Embryonic facial prominence (tissue), 1 donor: Measurements from ENCODE around the gene ANKRD53.

Source experiments
- DNase-seq: peaks from one replicate; pipeline ENCODE4 v3.0.0-alpha.2; 2016; ENCODE audit errors: extremely low spot score

Gene ANKRD53

DNA sequence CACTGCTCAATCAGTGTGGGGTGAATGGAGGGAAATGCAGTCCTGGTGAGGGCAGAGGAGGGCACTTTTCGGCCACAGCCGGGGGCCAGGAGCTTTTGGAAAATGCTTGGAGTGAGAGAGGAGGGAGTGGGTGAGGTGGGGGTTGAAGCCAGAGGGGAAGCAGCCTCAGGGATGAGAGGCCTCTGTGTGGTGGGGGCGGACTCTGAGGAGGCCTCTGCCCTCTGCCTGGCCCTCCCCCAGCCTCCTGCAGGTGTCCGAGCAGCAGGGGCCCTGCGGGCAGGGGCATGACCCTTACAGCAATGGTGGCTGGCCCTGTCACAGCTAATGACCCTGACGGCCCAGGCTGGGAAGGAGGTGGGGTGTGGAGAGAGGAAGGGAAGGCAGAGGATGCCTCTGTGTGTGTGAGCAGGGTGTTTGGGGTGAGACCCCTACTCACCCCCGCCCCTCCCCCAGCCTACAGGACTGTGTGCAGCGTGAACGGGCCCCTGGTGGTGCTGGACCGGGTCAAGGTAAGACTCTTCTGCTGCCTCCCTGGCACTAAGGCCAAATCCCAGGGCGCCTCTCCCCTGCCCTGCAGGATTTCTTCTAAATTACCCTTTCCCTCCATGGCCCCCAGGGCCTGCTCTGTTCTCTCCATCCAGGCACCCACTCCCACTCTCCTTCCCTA lies 35.1 kb upstream of the ANKRD53 start:
- no peak for DNase-seq

DNA sequence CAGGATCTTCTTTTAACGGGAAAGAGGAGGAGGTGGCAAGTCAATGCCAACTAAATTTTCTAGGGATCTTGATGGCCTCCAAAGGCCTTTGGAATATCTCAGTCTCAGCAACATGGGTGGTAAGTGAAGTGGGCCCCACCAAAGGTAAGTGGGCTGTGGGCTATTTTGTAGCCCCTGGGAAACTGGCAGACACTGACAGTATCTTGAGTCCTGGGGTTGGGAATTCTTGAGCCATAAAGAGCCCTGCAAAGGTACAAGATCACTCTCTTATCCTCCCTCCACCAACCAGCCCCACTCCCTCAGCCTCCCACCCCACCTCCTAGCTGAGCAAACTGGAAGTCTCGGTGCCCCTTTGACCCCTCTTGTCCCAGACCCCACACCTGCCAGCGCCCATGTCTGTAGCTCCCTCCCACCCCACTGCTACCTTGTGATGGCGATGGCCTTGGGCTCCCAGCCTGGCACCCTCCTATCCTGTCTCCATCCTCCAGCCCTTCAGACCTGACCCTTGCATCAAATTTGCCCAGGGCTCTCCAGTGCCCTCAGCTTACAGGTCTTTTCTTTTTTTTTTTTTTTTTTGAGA lies 34.2 kb upstream of the ANKRD53 start:
- no peak for DNase-seq

DNA sequence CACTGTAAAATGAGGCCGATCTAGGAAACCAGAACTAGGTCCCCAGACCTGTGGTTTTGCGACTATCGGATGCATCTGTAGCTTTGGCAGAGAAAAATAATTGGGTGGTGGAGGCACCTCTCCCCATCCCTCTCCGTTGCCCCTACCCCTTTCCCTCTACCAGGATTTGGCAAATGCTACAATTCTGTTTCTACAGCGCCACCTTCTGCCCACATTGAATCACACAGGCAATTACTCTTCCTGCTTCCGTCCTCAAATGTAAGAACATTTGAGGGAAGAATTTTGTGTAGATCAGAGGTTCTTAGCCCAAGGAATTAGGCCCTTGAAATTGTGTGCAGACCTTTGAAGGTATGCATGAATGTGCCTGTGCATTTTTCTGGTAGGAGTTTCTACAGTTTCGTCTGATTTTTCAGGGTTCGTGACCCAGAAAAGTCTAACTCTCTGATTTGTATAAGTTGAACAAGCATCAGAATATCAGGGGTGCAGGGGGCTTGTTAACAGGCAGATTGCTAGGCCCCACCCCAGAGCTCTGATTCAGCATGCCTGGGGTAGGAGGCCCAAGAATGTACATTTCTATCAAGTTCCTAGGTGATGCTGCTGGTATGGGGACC lies 31.5 kb upstream of the ANKRD53 start:
- DNase-seq, result no peak

DNA sequence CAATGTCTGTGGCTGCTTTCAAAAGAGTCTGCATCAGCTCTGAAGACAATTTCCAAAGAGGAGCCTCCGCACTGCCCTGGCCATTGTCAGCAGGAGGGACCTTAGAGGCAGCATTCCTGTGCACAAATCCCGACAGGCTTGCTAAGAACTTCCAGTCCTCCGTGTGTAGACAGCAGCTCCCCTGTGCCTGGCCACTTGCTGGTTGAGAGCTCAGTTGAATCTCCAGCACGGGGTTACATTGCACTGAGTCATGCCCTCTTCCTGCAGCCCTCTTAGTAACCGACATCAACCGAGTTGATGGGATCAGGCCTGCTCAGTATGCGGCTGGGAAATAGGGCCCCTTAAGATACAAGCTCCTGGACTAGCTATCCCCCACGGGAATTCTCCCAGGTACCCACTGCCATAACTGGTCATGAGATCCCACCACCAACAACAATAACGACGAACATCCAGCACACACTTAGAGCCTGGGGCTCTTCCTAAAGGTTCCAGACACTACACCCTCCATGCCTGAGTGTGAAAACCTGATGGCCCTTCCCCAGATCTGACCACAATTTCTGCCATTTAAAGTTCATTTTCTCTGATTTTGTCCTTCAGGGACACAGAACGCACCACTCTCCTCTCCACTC lies 30.8 kb upstream of the ANKRD53 start:
- no peak for DNase-seq

DNA sequence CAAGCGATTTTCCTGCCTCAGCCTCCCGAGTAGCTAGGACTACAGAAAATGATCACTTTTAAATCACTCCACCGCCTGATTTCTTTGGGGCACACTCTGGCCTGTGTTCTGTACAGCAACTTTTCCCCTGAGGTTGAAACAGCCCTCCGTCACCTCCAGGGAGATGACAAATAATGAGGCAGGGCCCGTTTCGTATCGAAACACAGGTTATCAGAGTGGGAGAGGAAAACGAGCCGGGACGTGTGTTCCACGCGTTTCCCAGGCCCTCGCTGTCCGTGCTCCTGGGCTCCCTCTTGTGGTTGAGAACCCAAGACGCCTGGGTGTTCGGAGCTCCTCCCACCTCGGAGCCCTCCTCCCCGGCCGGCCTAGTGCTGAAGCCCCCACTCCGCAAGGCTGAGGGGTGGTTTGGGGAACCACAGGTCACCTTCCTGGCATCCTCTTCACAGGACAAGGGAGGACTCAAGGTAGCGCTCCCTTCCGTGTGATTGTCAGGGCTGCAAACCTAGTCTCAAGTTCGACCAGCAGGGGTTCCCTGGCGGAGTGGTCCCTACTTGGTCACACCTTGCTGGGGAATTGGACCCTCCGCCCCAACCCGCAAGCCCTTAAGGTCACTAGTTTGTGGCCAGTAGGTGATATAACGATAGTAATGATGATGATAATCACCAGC lies 30.0 kb upstream of the ANKRD53 start:
- DNase-seq, result peak; percentile 19

DNA sequence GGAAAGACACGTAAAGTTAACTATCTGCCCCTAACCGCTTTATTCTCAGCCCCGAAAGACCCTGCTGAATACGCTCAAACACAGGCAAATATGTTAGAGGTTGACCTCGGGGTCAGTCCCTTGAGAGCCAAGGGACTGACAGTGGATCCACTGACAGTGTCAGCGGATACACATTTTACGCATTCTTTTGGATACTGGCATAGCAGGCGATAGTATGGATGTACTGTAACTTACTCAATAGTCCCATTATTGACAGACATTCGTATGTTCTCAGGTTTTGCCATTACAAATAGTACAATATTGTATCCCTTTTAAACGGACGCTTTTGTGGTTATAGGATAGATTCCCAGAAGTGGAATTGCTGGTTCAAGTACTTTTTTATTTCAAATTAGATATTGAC lies 29.3 kb upstream of the ANKRD53 start:
- DNase-seq, result no peak

DNA sequence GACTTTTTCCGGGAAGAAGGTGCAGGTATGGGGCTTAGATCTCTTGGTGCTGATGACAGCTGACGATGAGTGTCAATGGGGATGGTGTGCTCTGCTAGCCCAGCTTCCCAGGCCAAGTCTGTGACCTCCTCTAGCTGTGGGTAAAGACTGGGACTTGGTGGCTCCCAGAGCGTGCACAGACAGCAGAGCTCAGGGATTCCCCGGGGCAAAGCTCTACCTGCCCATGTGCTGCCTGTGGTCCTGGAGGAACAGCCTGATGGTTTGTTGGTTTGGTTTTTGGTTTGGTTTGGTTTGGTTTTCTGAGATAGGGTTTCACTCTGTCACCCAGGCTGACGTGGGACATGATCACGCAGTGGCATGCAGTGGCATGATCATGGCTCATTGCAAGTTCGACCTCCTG lies 23.5 kb upstream of the ANKRD53 start:
- no peak for DNase-seq

DNA sequence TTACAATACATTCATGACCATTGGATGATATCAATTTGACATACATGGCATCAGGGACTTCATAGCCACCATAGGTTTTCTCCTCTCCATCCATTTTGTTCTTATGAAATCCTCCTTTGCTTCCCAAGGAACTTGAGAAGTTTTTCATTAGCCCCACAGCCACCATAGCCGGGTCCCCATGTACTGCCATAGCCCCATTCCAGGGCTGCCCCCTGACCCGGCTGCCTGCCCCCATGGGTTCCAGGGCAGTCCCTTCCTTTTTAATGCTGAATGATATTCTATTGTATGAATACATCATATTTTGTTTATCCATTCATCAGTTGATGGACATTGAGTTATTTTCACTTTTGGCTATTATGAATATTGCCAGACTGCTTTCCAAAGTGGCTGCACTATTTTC lies 22.3 kb upstream of the ANKRD53 start:
- no peak for DNase-seq

DNA sequence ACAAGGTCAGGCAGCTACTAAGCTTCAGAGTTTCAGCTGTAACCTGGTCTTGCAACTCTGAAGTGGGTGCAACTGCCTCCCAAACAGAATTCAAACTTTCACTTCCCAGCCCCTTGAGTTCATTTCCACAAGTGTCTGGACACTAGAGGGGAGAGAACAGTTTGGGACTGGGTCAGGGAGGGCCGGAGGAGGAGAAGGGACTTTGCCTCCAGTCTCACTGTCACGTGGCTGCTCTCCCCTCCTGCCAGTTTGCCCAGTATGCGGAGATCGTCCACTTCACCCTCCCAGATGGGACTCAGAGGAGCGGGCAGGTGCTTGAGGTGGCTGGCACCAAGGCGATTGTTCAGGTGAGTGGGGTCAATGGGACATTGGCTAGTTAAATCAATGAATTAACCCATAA lies 20.6 kb upstream of the ANKRD53 start:
- no peak for DNase-seq

DNA sequence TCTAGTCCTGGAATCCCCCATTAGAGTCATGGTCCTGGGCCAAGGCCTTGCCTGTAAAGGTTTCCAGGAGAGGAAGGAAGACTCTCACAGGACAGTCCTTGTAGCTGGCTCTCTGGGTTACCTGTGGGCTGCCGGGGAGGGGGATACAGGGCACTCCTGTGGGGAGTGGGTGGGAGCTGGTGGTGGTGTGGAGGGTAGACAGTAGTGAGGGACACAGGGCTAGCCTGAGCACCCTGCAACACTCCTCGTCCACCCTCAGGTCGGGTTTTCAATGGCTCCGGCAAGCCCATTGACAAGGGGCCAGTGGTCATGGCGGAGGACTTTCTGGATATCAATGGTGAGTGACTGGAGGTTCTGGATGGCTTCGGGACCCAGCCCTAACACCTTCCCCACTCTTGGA lies 19.7 kb upstream of the ANKRD53 start:
- no peak for DNase-seq

DNA sequence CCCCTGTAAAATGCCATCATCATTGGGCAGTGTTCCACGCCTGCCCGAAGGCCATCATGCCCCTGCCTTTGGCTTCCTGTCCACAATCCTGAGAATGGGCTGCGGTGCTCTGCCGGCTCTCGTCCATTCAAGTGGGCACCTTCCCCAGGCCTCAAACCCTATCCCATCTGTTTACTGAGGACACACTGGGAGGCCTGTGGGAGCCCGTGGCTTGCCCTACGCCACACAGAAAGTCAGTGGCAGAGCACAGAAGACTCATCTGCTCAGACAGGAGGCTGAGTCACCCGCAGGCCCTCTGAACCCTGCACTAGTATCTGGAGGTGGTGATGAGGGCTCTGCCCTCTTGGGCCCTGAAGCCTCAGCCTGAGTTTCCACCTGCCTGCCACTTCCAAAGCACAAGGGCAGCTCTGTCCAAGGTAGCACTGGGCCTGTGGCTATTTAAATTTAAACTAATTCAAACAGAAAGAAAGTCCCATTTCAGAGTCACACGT lies 19.1 kb upstream of the ANKRD53 start:
- DNase-seq, result no peak

DNA sequence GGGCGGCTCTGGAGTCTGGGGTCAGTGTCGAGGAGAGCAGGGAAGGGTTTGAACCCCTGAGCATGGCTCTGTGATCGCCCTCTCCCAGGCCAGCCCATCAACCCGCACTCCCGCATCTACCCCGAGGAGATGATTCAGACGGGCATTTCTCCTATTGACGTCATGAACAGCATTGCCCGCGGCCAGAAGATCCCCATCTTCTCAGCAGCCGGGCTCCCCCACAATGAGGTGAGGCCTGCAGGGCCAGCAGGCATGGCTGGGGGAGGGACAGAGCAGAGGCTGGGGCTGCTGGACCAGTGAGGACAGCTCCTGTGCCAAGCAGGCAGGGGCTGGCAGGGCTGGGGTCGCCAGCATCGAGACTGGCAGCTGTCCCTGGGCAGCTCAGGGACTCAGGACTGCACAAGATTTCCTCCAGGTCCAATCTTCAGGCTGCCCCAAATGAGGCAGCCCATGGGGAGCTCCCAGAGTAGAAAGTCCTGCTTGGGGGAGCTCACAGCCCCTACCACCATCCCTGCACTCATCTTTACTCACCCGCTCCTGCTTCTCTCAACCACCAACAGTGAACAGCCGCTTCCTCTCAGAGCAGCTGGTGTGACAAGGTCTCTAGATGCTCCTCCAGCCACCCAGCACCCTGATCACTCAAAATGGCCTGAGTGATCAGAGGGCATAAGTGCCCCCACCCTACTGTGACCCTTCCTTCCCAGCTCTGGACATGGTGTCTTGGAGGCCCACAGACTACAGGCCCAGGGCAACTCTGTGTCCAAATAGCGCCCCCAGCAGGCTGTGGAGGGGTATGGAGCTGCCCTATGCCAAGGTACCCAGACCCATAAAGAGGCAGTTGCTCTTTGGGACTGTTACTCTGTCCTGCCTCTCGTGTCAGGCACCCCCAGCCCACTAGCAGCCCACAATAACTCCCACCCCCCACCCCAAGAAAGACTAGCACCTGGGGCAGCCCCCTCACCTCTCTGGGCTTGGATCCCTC lies 18.3 kb upstream of the ANKRD53 start:
- no peak for DNase-seq

DNA sequence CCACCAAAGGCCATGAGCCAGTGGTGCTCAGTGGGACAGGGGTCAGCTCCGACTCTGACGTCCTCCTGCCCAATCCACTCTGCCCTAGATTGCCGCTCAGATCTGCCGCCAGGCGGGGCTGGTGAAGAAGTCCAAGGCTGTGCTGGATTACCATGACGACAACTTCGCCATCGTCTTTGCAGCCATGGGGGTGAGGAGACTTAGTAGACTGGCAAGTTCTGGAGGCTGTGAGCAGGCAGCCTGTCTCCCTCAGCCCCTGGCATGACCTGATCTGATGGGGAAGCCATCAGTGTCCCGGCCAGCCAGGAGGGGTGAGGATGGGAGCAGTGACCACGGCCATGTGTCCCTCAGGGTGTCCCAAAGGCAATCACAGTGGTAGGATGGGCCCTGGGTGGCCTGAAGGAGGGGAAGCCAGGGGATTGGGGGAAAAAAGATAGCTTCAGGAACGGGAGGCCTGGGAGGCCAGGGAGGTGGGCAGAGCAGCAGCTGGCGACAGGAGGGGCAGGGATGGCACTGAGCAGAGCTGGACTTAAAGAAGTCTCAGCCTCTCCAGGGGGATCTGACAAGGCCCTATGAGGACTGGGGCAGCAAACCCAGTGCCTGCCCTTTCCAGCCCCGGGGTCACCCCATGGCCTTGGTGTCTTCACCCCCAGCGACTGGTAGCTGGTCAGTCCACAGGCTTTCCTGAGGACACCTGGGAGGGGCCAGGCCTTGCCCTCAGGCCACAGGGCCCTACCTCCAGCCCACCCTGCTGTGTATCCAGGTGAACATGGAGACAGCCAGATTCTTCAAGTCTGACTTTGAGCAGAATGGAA lies 17.4 kb upstream of the ANKRD53 start:
- no peak for DNase-seq

DNA sequence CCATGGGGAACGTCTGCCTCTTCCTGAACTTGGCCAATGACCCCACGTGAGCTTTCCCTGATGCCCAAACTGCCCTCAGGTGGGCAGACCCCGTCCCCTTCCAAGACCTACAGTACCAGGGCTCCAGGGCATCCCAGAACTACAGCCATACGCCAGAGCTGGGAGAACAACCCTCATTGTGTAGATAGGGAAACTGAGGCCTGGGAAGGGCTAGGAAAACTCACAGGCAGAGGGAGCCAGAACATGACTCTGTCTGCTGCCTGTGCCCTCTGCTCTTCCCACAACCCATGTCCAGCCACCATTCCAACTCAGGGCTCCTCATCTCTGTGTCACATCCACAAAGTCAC lies 16.8 kb upstream of the ANKRD53 start:
- no peak for DNase-seq

DNA sequence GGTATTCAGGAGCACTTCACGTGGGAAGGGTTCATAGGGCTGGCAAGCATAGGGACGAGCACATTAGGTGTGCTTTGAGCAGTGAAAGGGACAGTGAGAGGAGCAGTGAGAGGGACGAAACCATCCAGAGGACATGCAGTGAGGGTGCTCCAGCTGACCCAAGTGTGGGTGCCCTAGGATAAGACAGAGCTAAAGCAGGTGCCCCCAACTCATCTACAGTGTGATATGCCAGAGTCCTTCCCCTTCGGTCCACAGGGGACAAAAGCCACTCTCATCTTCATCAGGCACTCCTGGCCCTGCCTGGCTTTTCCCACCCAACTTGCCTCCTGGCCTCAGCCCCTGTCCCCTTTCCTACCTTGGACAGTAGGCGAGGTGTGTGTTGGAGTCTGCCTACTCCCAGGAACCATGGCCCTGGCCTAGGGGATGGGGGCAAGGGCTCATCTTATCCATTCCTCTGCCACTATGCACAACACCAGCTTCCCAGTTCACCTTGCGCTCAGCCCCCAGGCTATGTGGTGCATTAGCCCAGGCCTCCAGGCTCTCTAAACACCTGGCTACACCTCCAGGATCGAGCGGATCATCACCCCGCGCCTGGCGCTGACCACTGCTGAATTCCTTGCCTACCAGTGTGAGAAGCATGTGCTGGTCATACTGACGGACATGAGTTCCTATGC lies 16.1 kb upstream of the ANKRD53 start:
- DNase-seq, result no peak

DNA sequence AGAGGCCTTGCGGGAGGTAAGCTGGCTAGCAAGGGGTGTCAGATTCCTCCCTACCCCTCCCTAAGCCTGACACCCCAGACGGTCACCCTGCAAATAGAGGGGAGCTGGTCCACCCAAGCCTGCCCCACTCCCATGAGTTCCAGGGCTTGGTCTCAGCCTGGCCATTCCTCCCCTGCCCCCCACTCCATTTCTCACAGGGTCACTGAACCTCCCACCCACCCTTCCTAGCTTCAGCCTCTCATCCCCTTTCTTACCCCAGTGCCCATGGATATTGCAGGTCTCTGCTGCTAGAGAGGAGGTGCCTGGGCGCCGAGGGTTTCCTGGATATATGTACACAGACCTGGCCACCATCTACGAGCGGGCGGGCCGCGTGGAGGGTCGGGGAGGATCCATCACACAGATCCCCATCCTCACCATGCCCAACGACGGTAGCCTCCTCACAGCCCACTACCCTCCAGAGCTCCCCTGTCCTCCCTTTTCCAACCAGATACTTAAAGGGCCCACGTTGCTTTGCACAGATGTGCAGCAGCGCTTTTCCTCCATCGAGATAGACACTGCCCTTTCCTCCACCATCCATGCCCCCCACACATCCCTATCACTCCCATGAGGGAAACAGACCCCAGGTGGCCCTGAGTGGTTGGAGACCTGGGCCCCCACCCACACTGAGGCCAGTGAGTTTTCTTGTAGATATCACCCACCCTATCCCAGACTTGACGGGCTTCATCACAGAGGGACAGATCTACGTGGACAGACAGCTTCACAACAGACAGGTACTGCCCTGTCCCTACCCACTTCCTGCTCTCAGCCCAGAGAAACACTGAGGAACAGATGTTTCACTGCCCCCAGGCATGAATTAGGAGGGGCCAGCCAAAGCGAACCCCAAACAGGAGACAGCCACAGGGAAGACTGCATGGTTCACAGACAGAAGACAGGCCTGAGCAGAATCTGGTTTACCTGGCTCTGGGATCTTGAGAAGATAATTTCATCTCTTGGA lies 15.2 kb upstream of the ANKRD53 start:
- DNase-seq, result no peak

DNA sequence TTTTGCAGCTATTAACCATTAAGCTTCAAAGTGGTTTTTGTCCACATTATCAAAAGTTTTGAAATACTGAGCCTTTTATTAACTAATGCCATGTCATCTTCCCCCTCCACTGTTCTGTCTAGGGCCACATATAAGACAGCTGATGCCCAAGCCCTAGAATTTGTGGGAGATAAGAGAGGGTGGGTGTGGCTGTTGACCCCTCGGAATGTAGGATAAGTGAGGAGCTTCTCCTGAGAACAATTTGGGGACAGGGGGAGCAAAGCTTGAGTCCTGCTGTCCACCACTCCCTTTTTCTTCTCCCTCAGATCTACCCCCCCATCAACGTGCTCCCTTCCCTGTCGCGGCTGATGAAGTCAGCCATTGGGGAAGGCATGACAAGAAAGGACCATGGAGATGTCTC lies 14.3 kb upstream of the ANKRD53 start:
- no peak for DNase-seq

DNA sequence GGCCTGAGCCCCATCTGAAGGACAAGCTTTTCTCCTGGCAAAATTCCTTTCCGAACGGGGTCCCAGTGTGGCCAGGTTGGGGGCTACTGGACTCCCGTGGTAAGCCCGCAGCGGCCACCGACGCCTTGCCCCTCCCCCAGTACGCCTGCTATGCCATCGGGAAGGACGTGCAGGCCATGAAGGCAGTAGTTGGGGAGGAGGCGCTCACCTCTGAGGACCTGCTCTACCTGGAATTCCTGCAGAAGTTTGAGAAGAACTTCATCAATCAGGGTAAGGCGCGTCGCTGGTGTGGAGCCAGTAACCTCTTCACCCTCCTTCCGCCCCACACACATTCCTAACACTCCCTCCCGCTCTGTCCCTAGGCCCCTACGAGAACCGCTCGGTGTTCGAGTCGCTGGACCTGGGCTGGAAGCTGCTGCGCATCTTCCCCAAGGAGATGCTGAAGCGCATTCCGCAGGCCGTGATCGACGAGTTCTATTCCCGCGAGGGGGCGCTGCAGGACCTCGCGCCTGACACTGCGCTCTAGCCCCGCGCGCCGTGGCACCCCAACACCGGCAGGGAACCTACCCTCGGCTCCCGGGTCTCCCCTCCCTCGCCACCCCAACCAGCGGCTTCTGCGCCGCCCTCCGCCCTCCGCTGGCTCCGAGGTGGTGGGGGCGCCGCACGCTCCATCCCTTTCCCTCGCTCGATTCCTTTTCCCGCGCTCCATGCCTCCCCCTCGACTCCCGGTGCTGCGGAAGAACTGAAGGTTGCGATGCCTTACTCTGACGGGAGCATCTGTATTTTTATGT lies 13.6 kb upstream of the ANKRD53 start:
- no peak for DNase-seq
